Measurements from ENCODE around the gene SLC25A19. TPM values are rescaled to one million over a fixed set of nuclear protein-coding genes. Genes with fewer than 3 reads are reported as not detected.

Gene SLC25A19
- total RNA-seq, 1 experiment from 2014 or later = 29.0 TPM

GRCh38 chr17:75262112-75262606, 27.1 kb downstream of the SLC25A19 start:
- peak overlapping the region; percentile 95 for H3K27ac ChIP-seq (ENCODE audit: low read length)
- ChIA-PET CTCF (interaction anchor here (0.6 to 2.9 kb wide), 6 partner anchors 9 to 263 kb away, joined by 3 to 21 read pairs (median 4); partner anchors contain the start of genes LLGL2 and MIF4GD), POLR2A (interaction anchor here (0.7 to 1.3 kb wide), 2 partner anchors 9 to 144 kb away, joined by 3 to 6 read pairs; partner anchors contain the start of gene MIF4GD)
- H3K9me3 ChIP-seq (ENCODE audit: control insufficient read depth, insufficient read depth, low read depth, low read length) = no peaks in the 10 kb centered on the region
- intact Hi-C loops (cut with micrococcal nuclease; ENCODE audit: unreplicated experiment) (no loop called here), in situ Hi-C loops (cut with HindIII; ENCODE audit: low pct_unique_long_range_greater_than_20kb, low sequenced_read_pairs) (no loop called here)
- peak overlapping the region; percentile 88 to 98 for H3K4me3 ChIP-seq (ENCODE audit: low read depth in 2 of 2, low read length in 2 of 2)
- H3K27me3 ChIP-seq (ENCODE audit: control insufficient read depth, insufficient read depth, low read length) = no peaks in the 10 kb centered on the region
- BruUV-seq (replicated peaks) = no TSS peak
- ATAC-seq (peak; percentile 18; the same call in 1 of the 2 replicates), DNase-seq (ENCODE audit: low read depth, low spot score) (no peak)
- H3K36me3 ChIP-seq (ENCODE audit: control insufficient read depth, insufficient read depth, low read length) = peaks cover 7% of the 10 kb centered on the region; the same call in 1 of the 2 replicates
- H3K4me1 ChIP-seq (ENCODE audit: control insufficient read depth, insufficient read depth, low read length) = peaks cover 23% of the 10 kb centered on the region
- TF ChIP-seq CTCF (IDR thresholded peaks at IDR 0.05) (no peak), REST (IDR thresholded peaks at IDR 0.05; ENCODE audit: insufficient read depth in 1 of 2, low read depth in 2 of 2, low read length in 1 of 2) (no peak), SIN3A (IDR thresholded peaks at IDR 0.05; ENCODE audit: borderline replicate concordance, insufficient read depth, low read depth, low read length) (no peak)

- H3K27ac ChIP-seq (ENCODE audit: low read length) = peak within 1 kb of the TSS; percentile 95
- BruUV-seq (replicated peaks) = no TSS peak
- H3K27me3 ChIP-seq (ENCODE audit: control insufficient read depth, insufficient read depth, low read length) = no peaks in the 10 kb centered on the region
- ChIA-PET CTCF (interaction anchor here (0.6 to 2.9 kb wide), 3 partner anchors 9 to 62 kb away, joined by 3 to 21 read pairs (median 4); partner anchors contain the start of gene MIF4GD), POLR2A (interaction anchor here (0.8 to 1.3 kb wide), 2 partner anchors 9 to 46 kb away, joined by 4 to 6 read pairs; partner anchors contain the start of gene MIF4GD)
- no peaks in the 10 kb centered on the region for H3K9me3 ChIP-seq (ENCODE audit: control insufficient read depth, insufficient read depth, low read depth, low read length)
- ATAC-seq = peak; percentile 99
- intact Hi-C loops (cut with micrococcal nuclease; ENCODE audit: unreplicated experiment) (no loop called here), in situ Hi-C loops (cut with HindIII; ENCODE audit: low pct_unique_long_range_greater_than_20kb, low sequenced_read_pairs) (no loop called here)
- H3K4me3 ChIP-seq (ENCODE audit: low read depth in 2 of 2, low read length in 2 of 2) = peak within 1 kb of the TSS; percentile 88 to 98
- peak; percentile 92 for TF ChIP-seq POLR2AphosphoS5 (IDR thresholded peaks at IDR 0.05; ENCODE audit: low read depth, low read length)
- TF ChIP-seq CTCF (IDR thresholded peaks at IDR 0.05) = no peak
- TF ChIP-seq REST (IDR thresholded peaks at IDR 0.05; ENCODE audit: insufficient read depth in 1 of 2, low read depth in 2 of 2, low read length in 1 of 2) = no peak
- no peak for TF ChIP-seq TCF7L2 (IDR thresholded peaks at IDR 0.05; ENCODE audit: low read depth, low read length)
- peak; percentile 78; the same call in 1 of the 2 replicates for TF ChIP-seq SIN3A (IDR thresholded peaks at IDR 0.05; ENCODE audit: borderline replicate concordance, insufficient read depth, low read depth, low read length)
- H3K4me1 ChIP-seq (ENCODE audit: control insufficient read depth, insufficient read depth, low read length) = peaks cover 20% of the 10 kb centered on the region
- peaks cover 7% of the 10 kb centered on the region; the same call in 1 of the 2 replicates for H3K36me3 ChIP-seq (ENCODE audit: control insufficient read depth, insufficient read depth, low read length)
- peak; percentile 79 for DNase-seq (ENCODE audit: low read depth, low spot score)
Measured at GRCh38 chr17:75261336-75262111, 27.7 kb downstream of the SLC25A19 start, which contains the start of the genes GGA3 and MRPS7. TSS of gene GGA3 (minus strand) at chr17:75261606. CDS start at chr17:75261587, 19 bp downstream. TSS of gene MRPS7 (plus strand) at chr17:75261879. CDS start at chr17:75261901, 22 bp downstream.
